Spleen (tissue), 11 donors: ENCODE data around the gene APOL6. TPM values are rescaled to one million over a fixed set of nuclear protein-coding genes. Genes with fewer than 3 reads are reported as not detected.

Experiments used
- DNase-seq: peaks from one replicate; pipeline ENCODE4 v3.0.0-alpha.2; 2020
- H3K27ac ChIP-seq, 8 donors: fragments of 200-600 bp; sonication (generic) in 7 of 8; 1 replicate in 4 of 8; 2 replicates in 4 of 8; pipeline versions ENCODE4 v1.5.0 to v1.8.0; 2016 to 2021; ENCODE audit warnings: inconsistent platforms in 4 of 8, mild to moderate bottlenecking in 4 of 8, moderate library complexity in 1 of 8
- H3K27me3 ChIP-seq, 7 donors: fragments of 200-600 bp; sonication (generic) in 6 of 7; replicated peaks in 1 of 7; 1 replicate in 4 of 7; 2 replicates in 3 of 7; pipeline versions ENCODE4 v1.5.0 to v1.8.0; 2016 to 2021; ENCODE audit warnings: inconsistent platforms in 3 of 7, mild to moderate bottlenecking in 1 of 7
- H3K36me3 ChIP-seq, 6 donors: fragments of 200-600 bp; sonication (generic) in 5 of 6; 1 replicate in 4 of 6; 2 replicates in 2 of 6; pipeline versions ENCODE4 v1.5.0 to v1.8.0; 2016 to 2021; ENCODE audit warnings: inconsistent platforms in 2 of 6
- H3K4me1 ChIP-seq, 6 donors: fragments of 200-600 bp; sonication (generic) in 5 of 6; 1 replicate in 3 of 6; 2 replicates in 3 of 6; pipeline versions ENCODE4 v1.5.0 to v1.8.0; 2016 to 2021; ENCODE audit warnings: inconsistent platforms in 3 of 6
- H3K4me3 ChIP-seq, 8 donors: fragments of 200-600 bp; sonication (generic) in 7 of 8; 1 replicate in 4 of 8; 2 replicates in 4 of 8; pipeline versions ENCODE4 v1.5.0 to v1.8.0; 2016 to 2021; ENCODE audit warnings: inconsistent platforms in 4 of 8, mild to moderate bottlenecking in 4 of 8, moderate library complexity in 2 of 8
- H3K9me3 ChIP-seq, 8 donors: fragments of 200-600 bp; sonication (generic) in 7 of 8; 1 replicate in 4 of 8; 2 replicates in 4 of 8; pipeline versions ENCODE4 v1.5.0 to v1.8.0; 2016 to 2021; ENCODE audit warnings: inconsistent platforms in 4 of 8
- CTCF ChIP-seq, 11 experiments: fragments of 200-600 bp in 7 of 11; fragments of 450-650 bp in 4 of 11; sonication (generic) in 4 of 11; IDR thresholded peaks in 8 of 11; conservative IDR thresholded peaks in 3 of 11; 1 replicate in 7 of 11; 2 replicates in 4 of 11; pipeline versions ENCODE4 v1.4.0 to v1.8.0; 2016 to 2021; ENCODE audit warnings: antibody characterized with exemption in 11 of 11, inconsistent platforms in 4 of 11, mild to moderate bottlenecking in 1 of 11
- POLR2A ChIP-seq, 3 donors: fragments of 450-650 bp; IDR thresholded peaks; one replicate each; pipeline ENCODE4 v1.5.1; 2017; ENCODE audit warnings: antibody characterized with exemption in 3 of 3, mild to moderate bottlenecking in 1 of 3
- POLR2AphosphoS5 ChIP-seq, 3 donors: sonication (generic); formaldehyde crosslinking; IDR thresholded peaks; one replicate each; pipeline ENCODE4 v1.5.1; 2017; ENCODE audit warnings: antibody characterized with exemption in 3 of 3
- WGBS, 5 donors: extraction: QIAGEN DNeasy Blood & Tissue Kit in 3 of 5; methylation state at CpG; one replicate each; pipeline versions ENCODE4 v1.1.5 to v1.1.7; 2013 to 2018; 5-methylcytosine and 5-hydroxymethylcytosine counted together
- intact Hi-C: fragments of 100-400 bp; cut with DNase I; formaldehyde crosslinking; loops from one replicate; pipeline ENCODE4 v1.15.0; 2023; ENCODE audit warnings: low total_unique reads
- polyA plus RNA-seq, 3 donors: library from polyadenylated mRNA; stranded (reverse); fragments of 200-250 nt; gene quantifications; one replicate each; pipeline ENCODE4 v1.2.1, GENCODE V29; 2013
- total RNA-seq, 7 donors: library from RNA; depleted of rRNA in 3 of 7; stranded (reverse); fragments of >200 nt in 3 of 7; fragmentation: NEBNext Ultra II Directional in 4 of 7; extraction: Animal tissue kit (Norgen Biotek cat#: 25700) in 4 of 7; gene quantifications; one replicate each; pipeline versions ENCODE4 v1.1.0 to v1.2.1, GENCODE V29; 2016 to 2021
- donor health status: healthy with polysubstance abuse.
- donor health status: DM: no; HTN: no; CAD: no; lungs with moderate emphysema.
- donor health status: DM: no; HTN: no; CAD: no.
- donor health status: Bipolar disorder and iron deficiency.
- donor health status: healthy.
- donor health status: DM: no; HTN: no; CAD: no.
- donor health status: DM: yes; HTN: yes; CAD: no.

APOL6 gene
- total and polyA plus RNA-seq, 10 donors = 4.4 to 48.1 (median 37.3) TPM

DNA sequence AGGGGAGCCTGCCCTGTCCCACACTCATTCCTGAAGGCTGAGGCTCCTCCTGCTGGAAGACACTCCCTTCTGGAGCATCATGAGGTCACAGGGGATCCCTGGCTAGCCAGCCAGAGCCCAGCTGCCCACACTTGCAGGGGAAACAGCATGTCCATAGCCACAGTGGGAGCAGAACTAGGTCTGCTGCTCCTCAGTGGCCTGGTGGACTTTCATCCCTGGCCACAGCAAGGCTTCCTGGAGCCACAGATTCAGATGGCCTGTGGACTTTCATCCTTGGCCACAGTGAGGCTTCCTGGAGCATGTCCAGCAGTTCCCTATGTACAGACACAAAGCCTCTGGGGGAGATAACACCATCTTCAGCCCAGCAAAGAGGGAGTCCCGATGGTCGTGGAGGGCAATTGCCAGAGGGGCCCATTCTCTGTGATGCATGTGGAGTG lies 5.9 kb upstream of the APOL6 start:
- H3K27me3 ChIP-seq = no peaks in the 10 kb centered on the region
- H3K4me3 ChIP-seq = no peak overlapping the region
- TF ChIP-seq POLR2AphosphoS5 (IDR thresholded peaks at IDR 0.05) = peak in 1 of 3 donors; percentile 9
- TF ChIP-seq CTCF (IDR thresholded peaks at IDR 0.05 in 8 of 11, conservative IDR thresholded peaks at IDR 0.05 in 3 of 11) = no peak
- no peak for TF ChIP-seq POLR2A (IDR thresholded peaks at IDR 0.05)
- H3K27ac ChIP-seq = peak overlapping the region in 2 of 8 donors; percentile 4 to 6
- H3K4me1 ChIP-seq = peaks cover 5 to 27% (median 8%) of the 10 kb centered on the region in 6 donors
- H3K36me3 ChIP-seq = no peaks in the 10 kb centered on the region
- no peaks in the 10 kb centered on the region for H3K9me3 ChIP-seq
- DNase-seq = peak; percentile 47
- 79 to 88% (median 87%) methylated on average over 2 of the region's 2 CpGs; no CpG with 5 or more reads in 1 of the 5 donors for WGBS, 5 donors
- intact Hi-C loops = no loop called here

GRCh38 chr22:35643991-35644390 lies 4.3 kb upstream of the APOL6 start:
- H3K27me3 ChIP-seq = no peaks in the 10 kb centered on the region
- no peak overlapping the region for H3K4me3 ChIP-seq
- peaks cover 12 to 30% (median 20%) of the 10 kb centered on the region in 6 donors for H3K4me1 ChIP-seq
- no peak overlapping the region for H3K27ac ChIP-seq
- peak; percentile 25 for DNase-seq
- no peaks in the 10 kb centered on the region for H3K9me3 ChIP-seq
- WGBS, 5 donors = 92 to 100% (median 100%) methylated on average over 1 of the region's 1 CpG
- TF ChIP-seq POLR2A (IDR thresholded peaks at IDR 0.05) (no peak), POLR2AphosphoS5 (IDR thresholded peaks at IDR 0.05) (no peak)
- intact Hi-C loops = no loop called here
- H3K36me3 ChIP-seq = no peaks in the 10 kb centered on the region

DNA sequence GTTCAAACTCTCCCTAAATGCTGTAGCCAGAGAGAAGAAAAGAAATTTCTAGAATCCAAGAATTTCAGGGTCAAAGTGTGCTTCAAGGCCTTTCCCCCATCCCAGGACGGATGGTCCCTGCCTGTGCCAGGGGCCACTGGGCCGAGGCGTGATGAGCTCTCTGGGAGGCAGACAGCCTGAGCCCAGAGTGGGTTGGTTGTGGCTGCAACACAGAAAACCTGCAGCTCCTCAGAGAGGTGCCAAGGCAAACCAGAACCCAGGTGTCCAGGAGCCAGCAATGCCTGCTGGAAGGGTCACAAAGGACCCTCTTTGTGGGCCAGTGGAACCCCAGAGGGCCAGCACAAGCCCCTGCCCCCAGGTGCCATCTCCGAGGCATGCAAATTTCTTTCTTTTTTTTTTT lies 2.6 kb upstream of the APOL6 start:
- H3K4me1 ChIP-seq = peaks cover 23 to 46% (median 37%) of the 10 kb centered on the region in 6 donors
- TF ChIP-seq POLR2AphosphoS5 (IDR thresholded peaks at IDR 0.05) (no peak), POLR2A (IDR thresholded peaks at IDR 0.05) (no peak), CTCF (IDR thresholded peaks at IDR 0.05 in 8 of 11, conservative IDR thresholded peaks at IDR 0.05 in 3 of 11) (no peak)
- peak overlapping the region in 2 of 8 donors; percentile 95 to 96 for H3K27ac ChIP-seq
- H3K27me3 ChIP-seq = no peaks in the 10 kb centered on the region
- no peak overlapping the region for H3K4me3 ChIP-seq
- intact Hi-C loops = no loop called here
- no peaks in the 10 kb centered on the region for H3K36me3 ChIP-seq
- H3K9me3 ChIP-seq = no peaks in the 10 kb centered on the region
- WGBS, 5 donors = 85 to 93% (median 90%) methylated on average over 4 of the region's 4 CpGs
- DNase-seq = peak; percentile 77

- Histone ChIP-seq H3K27ac (peak overlapping the region; percentile 76 to 97 (median 94)), H3K27me3 (no peaks in the 10 kb centered on the region), H3K4me1 (peaks cover 28 to 56% (median 51%) of the 10 kb centered on the region in 6 donors), H3K9me3 (peaks cover 0 to 9% (median 1%) of the 10 kb centered on the region in 8 donors), H3K4me3 (peak overlapping the region; percentile 51 to 80 (median 60)), H3K36me3 (peaks cover 0 to 13% (median 0%) of the 10 kb centered on the region in 6 donors)
- no peak for DNase-seq
- WGBS, 5 donors = 22 to 37% (median 29%) methylated on average over 7 of the region's 7 CpGs
- intact Hi-C loops = no loop called here
- TF ChIP-seq POLR2AphosphoS5 (IDR thresholded peaks at IDR 0.05) (no peak), CTCF (IDR thresholded peaks at IDR 0.05 in 8 of 11, conservative IDR thresholded peaks at IDR 0.05 in 3 of 11) (no peak), POLR2A (IDR thresholded peaks at IDR 0.05) (no peak)
Measured at GRCh38 chr22:35649026-35649553, 844 bp downstream of the APOL6 start.
